Stimulated activated effector memory CD8-positive, alpha-beta T cell treated with anti-CD3 and anti-CD28 coated beads, Interleukin-12 subunit alpha, Interleukin-12 subunit beta, amount 100 ng/mL, for 72 hours (primary cell): ENCODE results near the gene TRIM15.
"Not testable (repeated sequence)": the region's sequence is repeated elsewhere in the genome, so short reads cannot be mapped to it uniquely, and the experiment has no call there.

Source experiments
- ATAC-seq: fragments of 150-1000 bp; cut with Tn5 transposase; 2 replicates; pipeline ENCODE4 v1.10.0; 2021
- DNase-seq, 2 donors: peaks; one replicate each; pipeline ENCODE4 v3.0.0; 2021 to 2022; ENCODE audit warnings: low spot score in 2 of 2
- H3K27ac Mint-ChIP-seq: one replicate; pipeline ENCODE4 v1.8.0; 2022; ENCODE audit warnings: mild to moderate bottlenecking, mixed read lengths
- H3K36me3 Mint-ChIP-seq: one replicate; pipeline ENCODE4 v1.8.0; 2022; ENCODE audit warnings: mild to moderate bottlenecking, mixed read lengths
- H3K4me1 Mint-ChIP-seq: one replicate; pipeline ENCODE4 v1.8.0; 2022; ENCODE audit warnings: mixed read lengths
- H3K4me3 Mint-ChIP-seq: one replicate; pipeline ENCODE4 v1.8.0; 2022; ENCODE audit warnings: mild to moderate bottlenecking, mixed read lengths
- H3K9me3 Mint-ChIP-seq: one replicate; pipeline ENCODE4 v1.8.0; 2022; ENCODE audit warnings: mixed read lengths

Gene TRIM15

GRCh38 chr6:30136570-30137286 lies 26.6 kb upstream of the TRIM15 start:
- DNase-seq (no peak), ATAC-seq (peak; percentile 43)
- Mint-ChIP-seq H3K27ac (no peak overlapping the region), H3K9me3 (no peaks in the 10 kb centered on the region), H3K36me3 (no peaks in the 10 kb centered on the region), H3K4me3 (no peak overlapping the region), H3K4me1 (no peaks in the 10 kb centered on the region)

GRCh38 chr6:30140240-30140639 lies 23.1 kb upstream of the TRIM15 start:
- not testable (repeated sequence) for H3K4me1 Mint-ChIP-seq, H3K27ac Mint-ChIP-seq, DNase-seq, ATAC-seq, H3K9me3 Mint-ChIP-seq, H3K4me3 Mint-ChIP-seq, H3K36me3 Mint-ChIP-seq

- Mint-ChIP-seq H3K27ac (no peak overlapping the region), H3K36me3 (no peaks in the 10 kb centered on the region), H3K9me3 (no peaks in the 10 kb centered on the region), H3K4me1 (peaks cover under 1% of the 10 kb centered on the region), H3K4me3 (no peak overlapping the region)
- DNase-seq, result no peak
- ATAC-seq, result no peak
These were observed 20.7 kb upstream of the TRIM15 start for GRCh38 chr6:30142665-30143064.

GRCh38 chr6:30143780-30144179 lies 19.6 kb upstream of the TRIM15 start:
- ATAC-seq (no peak), DNase-seq (no peak)
- H3K27ac Mint-ChIP-seq, result no peak overlapping the region
- no peak overlapping the region for H3K4me3 Mint-ChIP-seq
- H3K4me1 Mint-ChIP-seq, result peaks cover 4% of the 10 kb centered on the region
- no peaks in the 10 kb centered on the region for H3K9me3 Mint-ChIP-seq
- no peaks in the 10 kb centered on the region for H3K36me3 Mint-ChIP-seq

- ATAC-seq (no peak), DNase-seq (no peak)
- Mint-ChIP-seq H3K27ac (no peak overlapping the region), H3K4me3 (no peak overlapping the region), H3K36me3 (no peaks in the 10 kb centered on the region), H3K4me1 (peaks cover 4% of the 10 kb centered on the region), H3K9me3 (no peaks in the 10 kb centered on the region)
These were observed 18.5 kb upstream of the TRIM15 start for GRCh38 chr6:30144811-30145210.

GRCh38 chr6:30145818-30146217 lies 17.5 kb upstream of the TRIM15 start:
- peaks cover 4% of the 10 kb centered on the region for H3K4me1 Mint-ChIP-seq
- no peaks in the 10 kb centered on the region for H3K9me3 Mint-ChIP-seq
- H3K4me3 Mint-ChIP-seq, result no peak overlapping the region
- H3K36me3 Mint-ChIP-seq, result no peaks in the 10 kb centered on the region
- ATAC-seq, result no peak
- no peak for DNase-seq
- H3K27ac Mint-ChIP-seq, result no peak overlapping the region

GRCh38 chr6:30147096-30147495 lies 16.2 kb upstream of the TRIM15 start:
- H3K27ac Mint-ChIP-seq, result no peak overlapping the region
- H3K36me3 Mint-ChIP-seq, result no peaks in the 10 kb centered on the region
- H3K4me1 Mint-ChIP-seq, result peaks cover 4% of the 10 kb centered on the region
- H3K9me3 Mint-ChIP-seq, result no peaks in the 10 kb centered on the region
- H3K4me3 Mint-ChIP-seq, result no peak overlapping the region
- DNase-seq (no peak), ATAC-seq (no peak)

GRCh38 chr6:30149234-30149633 lies 14.1 kb upstream of the TRIM15 start:
- peaks cover 4% of the 10 kb centered on the region for H3K4me1 Mint-ChIP-seq
- H3K4me3 Mint-ChIP-seq, result no peak overlapping the region
- no peak for DNase-seq
- H3K36me3 Mint-ChIP-seq, result no peaks in the 10 kb centered on the region
- H3K9me3 Mint-ChIP-seq, result no peaks in the 10 kb centered on the region
- H3K27ac Mint-ChIP-seq, result no peak overlapping the region
- no peak for ATAC-seq

GRCh38 chr6:30149858-30150550 lies 13.3 kb upstream of the TRIM15 start:
- H3K27ac Mint-ChIP-seq, result no peak overlapping the region
- no peak for ATAC-seq
- H3K9me3 Mint-ChIP-seq, result no peaks in the 10 kb centered on the region
- DNase-seq, result no peak
- H3K36me3 Mint-ChIP-seq, result no peaks in the 10 kb centered on the region
- H3K4me3 Mint-ChIP-seq, result no peak overlapping the region
- H3K4me1 Mint-ChIP-seq, result peaks cover 4% of the 10 kb centered on the region

- Mint-ChIP-seq H3K9me3 (no peaks in the 10 kb centered on the region), H3K4me1 (peaks cover 4% of the 10 kb centered on the region), H3K4me3 (no peak overlapping the region), H3K36me3 (no peaks in the 10 kb centered on the region), H3K27ac (no peak overlapping the region)
- DNase-seq (no peak), ATAC-seq (no peak)
These were observed 12.5 kb upstream of the TRIM15 start for GRCh38 chr6:30150671-30151395.

GRCh38 chr6:30151580-30151979 lies 11.8 kb upstream of the TRIM15 start:
- no peaks in the 10 kb centered on the region for H3K36me3 Mint-ChIP-seq
- H3K9me3 Mint-ChIP-seq, result no peaks in the 10 kb centered on the region
- DNase-seq, result no peak
- H3K4me1 Mint-ChIP-seq, result peaks cover 4% of the 10 kb centered on the region
- no peak overlapping the region for H3K27ac Mint-ChIP-seq
- no peak for ATAC-seq
- H3K4me3 Mint-ChIP-seq, result no peak overlapping the region

GRCh38 chr6:30152016-30152673 lies 11.2 kb upstream of the TRIM15 start:
- Mint-ChIP-seq H3K27ac (no peak overlapping the region), H3K36me3 (no peaks in the 10 kb centered on the region), H3K9me3 (no peaks in the 10 kb centered on the region), H3K4me1 (peaks cover 4% of the 10 kb centered on the region), H3K4me3 (no peak overlapping the region)
- DNase-seq, result no peak
- ATAC-seq, result no peak

GRCh38 chr6:30152910-30153610 lies 10.3 kb upstream of the TRIM15 start:
- no peak overlapping the region for H3K4me3 Mint-ChIP-seq
- no peaks in the 10 kb centered on the region for H3K36me3 Mint-ChIP-seq
- peaks cover under 1% of the 10 kb centered on the region for H3K4me1 Mint-ChIP-seq
- no peak for ATAC-seq
- peak in 1 of 2 donors; percentile 23 for DNase-seq
- no peaks in the 10 kb centered on the region for H3K9me3 Mint-ChIP-seq
- H3K27ac Mint-ChIP-seq, result no peak overlapping the region

GRCh38 chr6:30154061-30154460 lies 9.3 kb upstream of the TRIM15 start:
- Mint-ChIP-seq H3K27ac (no peak overlapping the region), H3K36me3 (no peaks in the 10 kb centered on the region), H3K4me3 (no peak overlapping the region), H3K4me1 (peaks cover 11% of the 10 kb centered on the region), H3K9me3 (no peaks in the 10 kb centered on the region)
- DNase-seq, result peak in 1 of 2 donors; percentile 32
- no peak for ATAC-seq
